GM12864 (cell line): ENCODE data around the gene ZDHHC4.

Source experiments
- DNase-seq: peaks from one replicate; pipeline ENCODE4 v3.0.0-alpha.2; 2011; ENCODE audit warnings: low read depth
- H3K4me3 ChIP-seq: 2 replicates; pipeline ENCODE4 v1.5.1; 2011; ENCODE audit warnings: mild to moderate bottlenecking, low read depth, low read length, control low read depth
- CTCF ChIP-seq: IDR thresholded peaks from 2 replicates; pipeline ENCODE4 v1.5.1; 2011; ENCODE audit warnings: low read depth, mild to moderate bottlenecking, moderate library complexity, low read length, control low read depth, inconsistent platforms; ENCODE audit errors: missing control alignments

Gene ZDHHC4

GRCh38 chr7:6619961-6620360 lies 42.7 kb downstream of the ZDHHC4 start:
- DNase-seq = no peak
- no peak overlapping the region for H3K4me3 ChIP-seq
- TF ChIP-seq CTCF = no peak

GRCh38 chr7:6621195-6622133 lies 44.2 kb downstream of the ZDHHC4 start:
- DNase-seq = no peak
- H3K4me3 ChIP-seq = no peak overlapping the region
- TF ChIP-seq CTCF = no peak

GRCh38 chr7:6622134-6622710 lies 45.0 kb downstream of the ZDHHC4 start:
- no peak for DNase-seq
- no peak overlapping the region for H3K4me3 ChIP-seq
- TF ChIP-seq CTCF = no peak

- no peak for TF ChIP-seq CTCF
- no peak for DNase-seq
- no peak overlapping the region for H3K4me3 ChIP-seq
Measured at GRCh38 chr7:6623589-6624245, 46.5 kb downstream of the ZDHHC4 start.

GRCh38 chr7:6624246-6624611 lies 47.0 kb downstream of the ZDHHC4 start:
- H3K4me3 ChIP-seq = no peak overlapping the region
- DNase-seq = no peak
- no peak for TF ChIP-seq CTCF

GRCh38 chr7:6628045-6628444 lies 50.8 kb downstream of the ZDHHC4 start:
- H3K4me3 ChIP-seq = no peak overlapping the region
- TF ChIP-seq CTCF = no peak
- DNase-seq = no peak
